ENCODE measurements around the gene TUBGCP2. TPM values are rescaled to one million over a fixed set of nuclear protein-coding genes. Genes with fewer than 3 reads are reported as not detected.

Gene TUBGCP2
- total RNA-seq, 1 donor from 2014 or later: 56.2 TPM

DNA sequence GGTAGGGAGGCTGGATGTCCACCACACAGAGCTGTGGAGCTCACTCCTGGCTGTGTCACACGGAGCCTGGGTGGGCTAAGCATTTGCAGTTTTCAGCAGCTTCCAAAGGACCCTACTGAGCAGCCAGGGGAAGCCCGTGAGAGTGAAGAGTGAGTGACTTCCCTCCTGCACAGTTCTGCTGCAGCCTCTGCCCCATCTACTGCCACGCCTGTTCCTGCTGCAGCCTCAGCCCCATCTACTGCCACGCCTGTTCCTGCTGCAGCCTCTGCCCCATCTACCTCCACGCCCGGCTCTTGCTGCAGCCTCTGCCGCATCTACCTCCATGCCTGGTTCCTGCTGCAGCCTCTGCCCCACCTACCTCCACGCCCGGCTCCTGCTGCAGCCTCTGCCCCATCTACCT, 44.2 kb downstream of the TUBGCP2 start:
- H3K27me3 ChIP-seq (ENCODE audit: insufficient read depth, low read length): peaks cover 2% of the 10 kb centered on the region
- DNase-seq (ENCODE audit: low read depth) (no peak), FAIRE-seq (no peak)
- H3K9me3 ChIP-seq (ENCODE audit: insufficient read depth, low read depth, low read length): no peaks in the 10 kb centered on the region
- Mint-ChIP-seq H3K27ac (ENCODE audit: unreplicated experiment) (no peak overlapping the region), H3K4me3 (ENCODE audit: unreplicated experiment) (no peak overlapping the region), H3K9me3 (ENCODE audit: unreplicated experiment) (no peaks in the 10 kb centered on the region), H3K27me3 (ENCODE audit: low read depth, unreplicated experiment) (peaks cover 17% of the 10 kb centered on the region), H3K4me1 (ENCODE audit: low read depth, unreplicated experiment) (peaks cover under 1% of the 10 kb centered on the region), H3K36me3 (ENCODE audit: low read depth, unreplicated experiment) (no peaks in the 10 kb centered on the region)
- H3K4me2 ChIP-seq (ENCODE audit: low read length): no peak overlapping the region
- H3K4me3 ChIP-seq (ENCODE audit: insufficient read depth, low read depth, low read length): no peak overlapping the region
- no peaks in the 10 kb centered on the region for H3K36me3 ChIP-seq (ENCODE audit: insufficient read depth, low read length)
- no peak overlapping the region for H3K9ac ChIP-seq (ENCODE audit: low read length)
- no peak overlapping the region for H2AFZ ChIP-seq (ENCODE audit: low read depth, low read length)
- no peaks in the 10 kb centered on the region for H3K79me2 ChIP-seq (ENCODE audit: insufficient read depth, low read length)
- H3K4me1 ChIP-seq (ENCODE audit: insufficient read depth, low read length): peaks cover 13% of the 10 kb centered on the region
- H3K27ac ChIP-seq (ENCODE audit: low read depth, low read length): no peak overlapping the region
- TF ChIP-seq EZH2 (IDR thresholded peaks at IDR 0.05; ENCODE audit: insufficient read depth, low read length): no peak
- TF ChIP-seq, protein P1, sequence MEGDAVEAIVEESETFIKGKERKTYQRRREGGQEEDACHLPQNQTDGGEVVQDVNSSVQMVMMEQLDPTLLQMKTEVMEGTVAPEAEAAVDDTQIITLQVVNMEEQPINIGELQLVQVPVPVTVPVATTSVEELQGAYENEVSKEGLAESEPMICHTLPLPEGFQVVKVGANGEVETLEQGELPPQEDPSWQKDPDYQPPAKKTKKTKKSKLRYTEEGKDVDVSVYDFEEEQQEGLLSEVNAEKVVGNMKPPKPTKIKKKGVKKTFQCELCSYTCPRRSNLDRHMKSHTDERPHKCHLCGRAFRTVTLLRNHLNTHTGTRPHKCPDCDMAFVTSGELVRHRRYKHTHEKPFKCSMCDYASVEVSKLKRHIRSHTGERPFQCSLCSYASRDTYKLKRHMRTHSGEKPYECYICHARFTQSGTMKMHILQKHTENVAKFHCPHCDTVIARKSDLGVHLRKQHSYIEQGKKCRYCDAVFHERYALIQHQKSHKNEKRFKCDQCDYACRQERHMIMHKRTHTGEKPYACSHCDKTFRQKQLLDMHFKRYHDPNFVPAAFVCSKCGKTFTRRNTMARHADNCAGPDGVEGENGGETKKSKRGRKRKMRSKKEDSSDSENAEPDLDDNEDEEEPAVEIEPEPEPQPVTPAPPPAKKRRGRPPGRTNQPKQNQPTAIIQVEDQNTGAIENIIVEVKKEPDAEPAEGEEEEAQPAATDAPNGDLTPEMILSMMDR (IDR thresholded peaks at IDR 0.05; ENCODE audit: insufficient read depth, low read depth, low read length): no peak
- no peaks in the 10 kb centered on the region for H4K20me1 ChIP-seq (ENCODE audit: insufficient read depth, low read length)

DNA sequence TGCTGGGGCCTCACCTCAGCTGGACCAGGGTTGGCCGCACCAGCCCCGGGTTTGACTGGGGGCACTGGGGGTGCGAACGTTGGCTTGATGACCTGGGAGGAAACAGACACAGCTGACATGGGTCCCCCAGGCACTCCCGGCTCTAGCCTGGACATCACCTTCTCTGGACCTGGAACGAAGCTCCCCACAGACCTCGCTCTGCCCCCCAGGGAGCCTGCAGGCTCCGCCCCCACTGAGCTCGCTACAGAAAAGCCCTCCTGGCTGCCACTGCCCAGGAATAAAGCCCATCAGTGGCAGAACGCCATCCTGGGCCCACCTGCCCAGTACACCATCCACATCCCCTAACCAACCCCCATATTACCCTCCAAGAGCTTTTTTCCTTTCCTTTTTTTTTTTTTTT, 45.0 kb downstream of the TUBGCP2 start:
- no peaks in the 10 kb centered on the region for H4K20me1 ChIP-seq (ENCODE audit: insufficient read depth, low read length)
- TF ChIP-seq, protein P1 (IDR thresholded peaks at IDR 0.05; ENCODE audit: insufficient read depth, low read depth, low read length): no peak
- no peak for TF ChIP-seq EZH2 (IDR thresholded peaks at IDR 0.05; ENCODE audit: insufficient read depth, low read length)
- no peak overlapping the region for H3K4me3 ChIP-seq (ENCODE audit: insufficient read depth, low read depth, low read length)
- Mint-ChIP-seq H3K4me3 (ENCODE audit: unreplicated experiment) (no peak overlapping the region), H3K27ac (ENCODE audit: unreplicated experiment) (no peak overlapping the region), H3K27me3 (ENCODE audit: low read depth, unreplicated experiment) (peaks cover 17% of the 10 kb centered on the region), H3K36me3 (ENCODE audit: low read depth, unreplicated experiment) (no peaks in the 10 kb centered on the region), H3K9me3 (ENCODE audit: unreplicated experiment) (no peaks in the 10 kb centered on the region), H3K4me1 (ENCODE audit: low read depth, unreplicated experiment) (peaks cover 5% of the 10 kb centered on the region)
- no peaks in the 10 kb centered on the region for H3K9me3 ChIP-seq (ENCODE audit: insufficient read depth, low read depth, low read length)
- H3K4me2 ChIP-seq (ENCODE audit: low read length): no peak overlapping the region
- H3K36me3 ChIP-seq (ENCODE audit: insufficient read depth, low read length): no peaks in the 10 kb centered on the region
- FAIRE-seq (no peak), DNase-seq (ENCODE audit: low read depth) (no peak)
- H2AFZ ChIP-seq (ENCODE audit: low read depth, low read length): no peak overlapping the region
- peaks cover 20% of the 10 kb centered on the region for H3K4me1 ChIP-seq (ENCODE audit: insufficient read depth, low read length)
- peaks cover 2% of the 10 kb centered on the region for H3K27me3 ChIP-seq (ENCODE audit: insufficient read depth, low read length)
- H3K27ac ChIP-seq (ENCODE audit: low read depth, low read length): no peak overlapping the region
- H3K9ac ChIP-seq (ENCODE audit: low read length): no peak overlapping the region
- no peaks in the 10 kb centered on the region for H3K79me2 ChIP-seq (ENCODE audit: insufficient read depth, low read length)

DNA sequence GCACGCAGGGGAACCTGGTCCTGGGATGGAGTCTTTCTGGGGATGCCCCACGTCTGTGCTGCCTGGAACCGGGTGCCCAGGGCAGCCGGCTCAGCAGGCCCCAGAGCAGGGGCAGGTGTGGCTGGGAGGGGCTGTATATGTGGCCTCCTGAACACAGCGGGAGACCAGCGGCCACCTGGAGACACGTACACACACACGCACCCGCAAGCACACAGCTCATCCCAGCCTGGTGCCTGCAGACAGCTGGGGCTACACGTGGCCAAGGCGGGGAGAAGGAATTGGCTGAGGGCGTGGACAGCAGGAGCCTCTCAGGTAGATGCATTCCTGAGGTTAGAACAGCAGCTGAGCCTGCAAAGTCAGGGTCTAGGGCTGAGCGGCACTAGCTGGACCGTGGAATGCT, 46.0 kb downstream of the TUBGCP2 start:
- DNase-seq (ENCODE audit: low read depth): no peak
- FAIRE-seq: no peak
- no peak overlapping the region for H3K9ac ChIP-seq (ENCODE audit: low read length)
- peaks cover 17% of the 10 kb centered on the region for H3K27me3 Mint-ChIP-seq (ENCODE audit: low read depth, unreplicated experiment)
- no peak overlapping the region for H3K4me3 Mint-ChIP-seq (ENCODE audit: unreplicated experiment)
- H3K36me3 Mint-ChIP-seq (ENCODE audit: low read depth, unreplicated experiment): no peaks in the 10 kb centered on the region
- H3K4me2 ChIP-seq (ENCODE audit: low read length): peak overlapping the region; percentile 76
- H3K79me2 ChIP-seq (ENCODE audit: insufficient read depth, low read length): no peaks in the 10 kb centered on the region
- peaks cover 30% of the 10 kb centered on the region for H3K4me1 ChIP-seq (ENCODE audit: insufficient read depth, low read length)
- H2AFZ ChIP-seq (ENCODE audit: low read depth, low read length): no peak overlapping the region
- no peaks in the 10 kb centered on the region for H4K20me1 ChIP-seq (ENCODE audit: insufficient read depth, low read length)
- no peak overlapping the region for H3K4me3 ChIP-seq (ENCODE audit: insufficient read depth, low read depth, low read length)
- no peaks in the 10 kb centered on the region for H3K9me3 Mint-ChIP-seq (ENCODE audit: unreplicated experiment)
- H3K27ac ChIP-seq (ENCODE audit: low read depth, low read length): no peak overlapping the region
- H3K9me3 ChIP-seq (ENCODE audit: insufficient read depth, low read depth, low read length): no peaks in the 10 kb centered on the region
- H3K27me3 ChIP-seq (ENCODE audit: insufficient read depth, low read length): peaks cover 2% of the 10 kb centered on the region
- H3K36me3 ChIP-seq (ENCODE audit: insufficient read depth, low read length): no peaks in the 10 kb centered on the region
- H3K4me1 Mint-ChIP-seq (ENCODE audit: low read depth, unreplicated experiment): peaks cover 5% of the 10 kb centered on the region
- TF ChIP-seq EZH2 (IDR thresholded peaks at IDR 0.05; ENCODE audit: insufficient read depth, low read length): no peak
- TF ChIP-seq, protein P1 (IDR thresholded peaks at IDR 0.05; ENCODE audit: insufficient read depth, low read depth, low read length): no peak
- H3K27ac Mint-ChIP-seq (ENCODE audit: unreplicated experiment): no peak overlapping the region
